Fibroblast of pulmonary artery (primary cell): ENCODE results near the gene TCF4.
A peak's percentile ranks its signal among the peaks of the same experiment; 100 is the strongest.

Experiments
- DNase-seq: peaks from one replicate; pipeline ENCODE4 v3.0.0-alpha.2; 2010; ENCODE audit warnings: low read depth
- H3K4me3 ChIP-seq: replicated peaks from 2 replicates; pipeline ENCODE4 v1.5.1; 2011; ENCODE audit warnings: low read depth, mild to moderate bottlenecking, control low read depth, low read length, moderate library complexity
- CTCF ChIP-seq: IDR thresholded peaks from 2 replicates; pipeline ENCODE4 v1.5.1; 2011; ENCODE audit warnings: mild to moderate bottlenecking, control low read depth, low read length, inconsistent platforms; ENCODE audit errors: missing control alignments

Gene TCF4

GRCh38 chr18:55522011-55522410 lies 66.0 kb downstream of the TCF4 start:
- H3K4me3 ChIP-seq: no peak overlapping the region
- DNase-seq: no peak
- TF ChIP-seq CTCF: peak; percentile 35

DNA sequence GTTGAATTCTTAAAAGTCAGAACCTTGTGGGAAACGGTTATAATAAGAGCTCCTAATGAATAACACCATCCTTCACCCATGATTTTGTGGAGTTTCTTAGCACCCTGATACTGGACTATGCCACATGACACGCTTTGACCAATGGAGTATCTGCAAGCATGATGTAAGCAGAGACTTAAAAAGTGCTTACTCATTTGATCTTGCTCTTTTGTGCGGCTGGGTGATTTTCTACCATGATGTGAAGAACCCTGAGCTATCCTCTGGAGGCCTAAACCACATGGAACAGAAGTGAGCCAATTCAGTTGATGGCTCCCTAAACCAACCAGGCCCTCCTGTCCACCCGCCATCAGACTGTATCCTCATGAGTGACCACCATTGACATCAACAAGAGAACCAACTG lies 70.9 kb downstream of the TCF4 start:
- H3K4me3 ChIP-seq: no peak overlapping the region
- no peak for TF ChIP-seq CTCF
- DNase-seq: no peak

- H3K4me3 ChIP-seq: no peak overlapping the region
- no peak for TF ChIP-seq CTCF
- DNase-seq: peak; percentile 55
Observed at GRCh38 chr18:55515941-55516710, 71.9 kb downstream of the TCF4 start.

GRCh38 chr18:55515214-55515613 lies 72.8 kb downstream of the TCF4 start:
- no peak overlapping the region for H3K4me3 ChIP-seq
- DNase-seq: no peak
- no peak for TF ChIP-seq CTCF

GRCh38 chr18:55513161-55513560 lies 74.8 kb downstream of the TCF4 start:
- H3K4me3 ChIP-seq: no peak overlapping the region
- TF ChIP-seq CTCF: no peak
- DNase-seq: peak; percentile 48

GRCh38 chr18:55511277-55511676 lies 76.7 kb downstream of the TCF4 start:
- TF ChIP-seq CTCF: no peak
- peak overlapping the region; percentile 18 for H3K4me3 ChIP-seq
- DNase-seq: no peak

DNA sequence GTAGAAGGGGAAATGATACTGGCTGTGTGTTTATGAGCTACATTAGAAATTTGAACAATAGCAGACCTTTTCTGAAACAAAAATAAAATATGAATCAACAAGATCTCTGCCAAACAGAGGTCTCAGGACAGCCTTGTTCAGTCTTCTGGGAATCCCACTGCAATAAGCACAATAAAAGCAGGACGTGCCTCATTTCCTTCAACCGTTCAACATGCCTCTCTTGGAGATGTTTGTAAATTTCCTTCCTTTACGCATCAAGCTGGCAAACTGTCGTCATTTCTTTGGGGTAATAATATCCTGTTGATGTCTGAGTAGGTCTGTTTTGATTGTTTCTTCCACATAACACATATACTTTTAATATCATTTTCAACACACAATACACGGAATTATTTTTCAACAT lies 77.2 kb downstream of the TCF4 start:
- peak; percentile 99 for DNase-seq
- TF ChIP-seq CTCF: no peak
- H3K4me3 ChIP-seq: peak overlapping the region; percentile 38
